ENCODE measurements around the gene SLC4A4. TPM values are rescaled to one million over a fixed set of nuclear protein-coding genes. Genes with fewer than 3 reads are reported as not detected.
"Not testable (repeated sequence)": the region's sequence is repeated elsewhere in the genome, so short reads cannot be mapped to it uniquely, and the experiment has no call there.

SLC4A4 gene
- total and polyA plus RNA-seq, 7 donors = 3.0 to 21.3 (median 4.8) TPM

DNA sequence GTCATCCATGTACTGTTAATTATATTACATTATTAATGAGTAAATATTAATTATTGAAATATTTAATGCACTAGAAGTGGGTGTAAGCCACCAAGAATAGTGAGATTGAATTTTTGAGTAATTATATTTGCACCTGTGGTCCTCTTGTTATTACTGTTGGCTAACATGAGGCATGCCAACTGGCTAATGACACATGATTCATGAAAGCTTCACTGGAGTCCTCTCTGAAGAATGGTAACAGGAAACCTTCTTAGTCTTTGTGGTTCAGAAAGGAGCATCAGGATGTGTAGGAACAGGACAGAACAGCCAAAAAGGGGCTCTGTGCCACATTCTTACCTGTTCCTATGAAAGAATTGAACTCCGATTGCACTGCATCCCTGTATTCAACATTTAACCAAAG is 65.2 kb downstream of the SLC4A4 start:
- intact Hi-C loops (cut with DNase I) = no loop called here
- Histone ChIP-seq H3K27me3 (no peaks in the 10 kb centered on the region), H3K27ac (no peak overlapping the region), H3K4me3 (no peak overlapping the region), H3K4me1 (peaks cover 0 to 4% (median 0%) of the 10 kb centered on the region in 4 donors), H3K36me3 (no peaks in the 10 kb centered on the region), H3K9me3 (peaks cover 0 to 4% (median 0%) of the 10 kb centered on the region in 4 donors)
- WGBS, 2 donors = 94 to 96% methylated on average over 1 of the region's 1 CpG
- no peak for DNase-seq
- TF ChIP-seq POLR2A (IDR thresholded peaks at IDR 0.05) (no peak), POLR2AphosphoS5 (IDR thresholded peaks at IDR 0.05) (no peak), EP300 (IDR thresholded peaks at IDR 0.05) (no peak)
- TF ChIP-seq, protein P1, sequence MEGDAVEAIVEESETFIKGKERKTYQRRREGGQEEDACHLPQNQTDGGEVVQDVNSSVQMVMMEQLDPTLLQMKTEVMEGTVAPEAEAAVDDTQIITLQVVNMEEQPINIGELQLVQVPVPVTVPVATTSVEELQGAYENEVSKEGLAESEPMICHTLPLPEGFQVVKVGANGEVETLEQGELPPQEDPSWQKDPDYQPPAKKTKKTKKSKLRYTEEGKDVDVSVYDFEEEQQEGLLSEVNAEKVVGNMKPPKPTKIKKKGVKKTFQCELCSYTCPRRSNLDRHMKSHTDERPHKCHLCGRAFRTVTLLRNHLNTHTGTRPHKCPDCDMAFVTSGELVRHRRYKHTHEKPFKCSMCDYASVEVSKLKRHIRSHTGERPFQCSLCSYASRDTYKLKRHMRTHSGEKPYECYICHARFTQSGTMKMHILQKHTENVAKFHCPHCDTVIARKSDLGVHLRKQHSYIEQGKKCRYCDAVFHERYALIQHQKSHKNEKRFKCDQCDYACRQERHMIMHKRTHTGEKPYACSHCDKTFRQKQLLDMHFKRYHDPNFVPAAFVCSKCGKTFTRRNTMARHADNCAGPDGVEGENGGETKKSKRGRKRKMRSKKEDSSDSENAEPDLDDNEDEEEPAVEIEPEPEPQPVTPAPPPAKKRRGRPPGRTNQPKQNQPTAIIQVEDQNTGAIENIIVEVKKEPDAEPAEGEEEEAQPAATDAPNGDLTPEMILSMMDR (IDR thresholded peaks at IDR 0.05) = no peak

DNA sequence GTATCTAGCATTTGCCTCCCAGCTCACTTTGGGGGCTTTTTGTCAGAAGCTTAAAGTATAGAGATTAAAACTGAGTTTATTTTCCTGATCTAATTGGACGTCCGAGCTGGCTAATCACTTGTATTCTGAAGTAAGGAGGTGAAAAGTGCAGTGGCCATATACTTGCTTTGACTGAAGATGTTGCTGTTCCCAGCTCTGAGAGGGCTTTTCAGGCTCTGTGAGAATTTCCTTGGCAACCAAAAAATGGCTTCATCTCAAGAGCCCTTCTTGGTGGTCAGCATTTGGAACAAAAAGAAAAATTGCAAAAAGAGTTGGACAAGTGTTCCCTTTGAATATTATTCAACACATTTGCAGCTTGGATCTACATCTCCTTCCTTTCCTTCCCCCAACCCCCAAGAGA is 67.0 kb downstream of the SLC4A4 start:
- Histone ChIP-seq H3K27me3 (no peaks in the 10 kb centered on the region), H3K36me3 (no peaks in the 10 kb centered on the region), H3K4me3 (no peak overlapping the region), H3K9me3 (peaks cover 0 to 5% (median 2%) of the 10 kb centered on the region in 4 donors), H3K4me1 (peaks cover 0 to 1% (median 0%) of the 10 kb centered on the region in 4 donors), H3K27ac (no peak overlapping the region)
- WGBS, 2 donors = 81 to 91% methylated on average over 2 of the region's 2 CpGs
- intact Hi-C loops (cut with DNase I) = no loop called here
- TF ChIP-seq, protein P1 (IDR thresholded peaks at IDR 0.05) = no peak
- TF ChIP-seq POLR2A (IDR thresholded peaks at IDR 0.05) (no peak), EP300 (IDR thresholded peaks at IDR 0.05) (no peak), POLR2AphosphoS5 (IDR thresholded peaks at IDR 0.05) (no peak)
- DNase-seq = no peak

DNA sequence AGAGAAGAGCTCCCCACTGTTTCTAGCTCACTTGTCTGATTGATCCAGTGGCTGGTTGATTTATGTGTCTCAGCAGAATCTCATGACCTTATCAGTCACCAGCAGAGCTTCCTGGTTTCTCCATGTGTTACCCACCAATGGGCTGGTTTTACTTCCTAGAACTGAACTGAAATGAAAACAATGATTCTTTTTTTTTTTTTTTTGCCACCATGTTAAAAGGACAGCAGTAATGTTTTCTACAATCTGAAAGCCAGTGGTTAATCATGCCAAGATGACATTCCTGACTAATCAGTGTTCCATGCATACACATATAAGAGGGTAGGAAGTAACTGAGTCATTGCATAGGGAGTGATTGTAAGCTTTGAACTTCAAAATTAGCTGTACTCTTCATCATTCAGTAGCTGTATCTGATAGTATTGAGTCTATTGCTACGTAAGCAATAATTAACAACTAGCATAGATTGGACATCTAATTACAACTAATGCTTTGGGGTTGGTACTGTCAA is 67.7 kb downstream of the SLC4A4 start:
- TF ChIP-seq, protein P1 (IDR thresholded peaks at IDR 0.05) = no peak
- TF ChIP-seq POLR2AphosphoS5 (IDR thresholded peaks at IDR 0.05) (no peak), POLR2A (IDR thresholded peaks at IDR 0.05) (no peak)
- no peaks in the 10 kb centered on the region for H3K36me3 ChIP-seq
- no peak overlapping the region for H3K27ac ChIP-seq
- H3K4me1 ChIP-seq = no peaks in the 10 kb centered on the region
- 91 to 92% methylated on average over 1 of the region's 1 CpG for WGBS, 2 donors
- intact Hi-C loops (cut with DNase I) = no loop called here
- no peak overlapping the region for H3K4me3 ChIP-seq
- DNase-seq = no peak
- no peaks in the 10 kb centered on the region for H3K27me3 ChIP-seq
- H3K9me3 ChIP-seq = peaks cover 0 to 5% (median 2%) of the 10 kb centered on the region in 4 donors

DNA sequence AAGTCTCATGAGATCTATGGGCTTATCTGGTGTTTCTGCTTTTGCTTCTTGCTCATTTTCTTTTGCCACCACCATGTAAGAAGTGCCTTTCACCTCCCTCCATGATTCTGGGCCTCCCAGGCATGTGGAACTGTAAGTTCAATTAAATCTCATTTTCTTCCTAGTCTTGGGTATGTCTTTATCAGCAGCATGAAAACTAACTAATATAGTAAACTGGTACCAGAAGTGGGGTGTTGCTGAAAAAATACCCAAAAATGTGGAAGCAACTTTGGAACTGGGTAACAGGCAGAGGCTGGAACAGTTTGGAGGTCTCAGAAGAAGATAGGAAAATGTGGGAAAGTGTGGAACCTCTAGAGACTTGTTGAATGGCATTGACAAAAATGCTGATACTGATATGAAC is 70.1 kb downstream of the SLC4A4 start:
- intact Hi-C loops (cut with DNase I); H3K4me3 ChIP-seq; H3K4me1 ChIP-seq; H3K9me3 ChIP-seq; H3K27ac ChIP-seq; H3K27me3 ChIP-seq; DNase-seq; H3K36me3 ChIP-seq: not testable (repeated sequence)

DNA sequence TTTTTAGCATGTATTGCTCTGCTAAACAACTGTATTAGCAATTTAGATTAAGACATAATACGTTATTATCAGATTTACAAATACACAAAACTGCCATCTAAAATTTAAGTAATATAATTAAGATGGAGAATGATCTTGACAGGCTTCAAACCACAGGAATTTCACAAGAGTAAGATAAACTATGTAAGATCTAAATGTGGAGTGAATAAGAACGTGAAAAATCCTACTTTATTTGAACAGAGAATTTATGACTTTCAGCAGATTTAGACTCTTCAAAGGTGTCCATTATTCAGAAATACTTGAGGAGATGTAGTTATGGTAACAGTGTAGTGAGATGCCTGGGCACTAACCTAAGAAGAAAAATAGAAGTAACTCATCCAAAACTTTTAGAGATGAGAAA is 73.2 kb downstream of the SLC4A4 start:
- no peaks in the 10 kb centered on the region for H3K4me1 ChIP-seq
- TF ChIP-seq POLR2A (IDR thresholded peaks at IDR 0.05) (no peak), EP300 (IDR thresholded peaks at IDR 0.05) (no peak), POLR2AphosphoS5 (IDR thresholded peaks at IDR 0.05) (no peak)
- TF ChIP-seq, protein P1 (IDR thresholded peaks at IDR 0.05) = no peak
- no peak for DNase-seq

More for the DNA sequence above, 73.2 kb downstream of the SLC4A4 start:
- no peak overlapping the region for H3K27ac ChIP-seq
- intact Hi-C loops (cut with DNase I) = no loop called here
- H3K27me3 ChIP-seq = no peaks in the 10 kb centered on the region
- no peak overlapping the region for H3K4me3 ChIP-seq
- H3K9me3 ChIP-seq = peaks cover 0 to 5% (median 2%) of the 10 kb centered on the region in 4 donors
- no peaks in the 10 kb centered on the region for H3K36me3 ChIP-seq
- 63 to 68% methylated on average over 2 of the region's 2 CpGs for WGBS, 2 donors

All from sigmoid colon (tissue), 7 donors.